ENCODE data around the gene CCDC70.
"Not testable (repeated sequence)": the region's sequence is repeated elsewhere in the genome, so short reads cannot be mapped to it uniquely, and the experiment has no call there.

The CCDC70 gene

GRCh38 chr13:51861723-51862300 lies at the start of gene CCDC70:
CCDC70 (plus strand) TSS chr13:51861969; CDS start chr13:51865412, 3,443 bp downstream.
- DNase-seq (ENCODE audit: low read depth, low spot score): no peak

- no peak for DNase-seq (ENCODE audit: low read depth, low spot score)
Observed at GRCh38 chr13:51814071-51814470, 47.7 kb upstream of the CCDC70 start.

- no peak for DNase-seq (ENCODE audit: low read depth, low spot score)
Observed at GRCh38 chr13:51814825-51815650, 46.7 kb upstream of the CCDC70 start.

- DNase-seq (ENCODE audit: low read depth, low spot score): no peak
Observed at GRCh38 chr13:51815848-51816247, 45.9 kb upstream of the CCDC70 start.

- DNase-seq (ENCODE audit: low read depth, low spot score): no peak
Observed at GRCh38 chr13:51816604-51817249, 45.0 kb upstream of the CCDC70 start.

- DNase-seq (ENCODE audit: low read depth, low spot score): no peak
Observed at GRCh38 chr13:51817717-51818116, 44.1 kb upstream of the CCDC70 start.

GRCh38 chr13:51818276-51818675 lies 43.5 kb upstream of the CCDC70 start:
- DNase-seq (ENCODE audit: low read depth, low spot score): no peak

- no peak for DNase-seq (ENCODE audit: low read depth, low spot score)
Observed at GRCh38 chr13:51818781-51819511, 42.8 kb upstream of the CCDC70 start.

GRCh38 chr13:51819544-51819943 lies 42.2 kb upstream of the CCDC70 start:
- no peak for DNase-seq (ENCODE audit: low read depth, low spot score)

GRCh38 chr13:51820016-51820597 lies 41.7 kb upstream of the CCDC70 start:
- DNase-seq (ENCODE audit: low read depth, low spot score): no peak

GRCh38 chr13:51821606-51822005 lies 40.2 kb upstream of the CCDC70 start:
- no peak for DNase-seq (ENCODE audit: low read depth, low spot score)

- no peak for DNase-seq (ENCODE audit: low read depth, low spot score)
Observed at GRCh38 chr13:51822106-51822815, 39.5 kb upstream of the CCDC70 start.

GRCh38 chr13:51823359-51823758 lies 38.4 kb upstream of the CCDC70 start:
- DNase-seq (ENCODE audit: low read depth, low spot score): no peak

GRCh38 chr13:51823863-51824262 lies 37.9 kb upstream of the CCDC70 start:
- DNase-seq (ENCODE audit: low read depth, low spot score): no peak

GRCh38 chr13:51824712-51825111 lies 37.1 kb upstream of the CCDC70 start:
- DNase-seq (ENCODE audit: low read depth, low spot score): not testable (repeated sequence)

GRCh38 chr13:51825165-51825592 lies 36.6 kb upstream of the CCDC70 start:
- DNase-seq (ENCODE audit: low read depth, low spot score): no peak

- no peak for DNase-seq (ENCODE audit: low read depth, low spot score)
Observed at GRCh38 chr13:51825681-51826254, 36.0 kb upstream of the CCDC70 start.

GRCh38 chr13:51826606-51827005 lies 35.2 kb upstream of the CCDC70 start:
- DNase-seq (ENCODE audit: low read depth, low spot score): no peak

GRCh38 chr13:51827254-51827653 lies 34.5 kb upstream of the CCDC70 start:
- no peak for DNase-seq (ENCODE audit: low read depth, low spot score)

- DNase-seq (ENCODE audit: low read depth, low spot score): no peak
Observed at GRCh38 chr13:51828730-51829567, 32.8 kb upstream of the CCDC70 start.
